GM12878 (cell line): ENCODE data around the gene CDHR2. TPM values are rescaled to one million over a fixed set of nuclear protein-coding genes. Genes with fewer than 3 reads are reported as not detected.

Experiments
- ATAC-seq: fragments of 200-7000 bp; cut with Tn5 transposase; 3 replicates; pipeline ENCODE4 v1.9.1; 2020; ENCODE audit warnings: mild to moderate bottlenecking, moderate library complexity
- BruUV-seq: library from RNA; stranded (reverse); fragments of 400-500 nt; replicated peaks from 2 replicates; lab custom pipeline; 2021; lab: Mats Ljungman, UMichigan
- CTCF ChIA-PET: fragments of 300-600 bp; sonication (Branson Sonifier 250); formaldehyde crosslinking; extraction: SDS; loops from one replicate; lab custom pipeline; 2021; ENCODE audit warnings: inconsistent platforms; lab: Yijun Ruan, JAX
- POLR2A ChIA-PET: fragments of 350-600 bp; formaldehyde crosslinking; extraction: SDS; loops from one replicate; lab custom pipeline; 2021; ENCODE audit warnings: inconsistent platforms; lab: Charles Lee
- RAD21 ChIA-PET: fragments of 300-600 bp; sonication (Branson Sonifier 250); formaldehyde crosslinking; loops from one replicate; lab custom pipeline; 2023; ENCODE audit warnings: antibody characterized with exemption; ENCODE audit not compliant: unreplicated experiment; lab: Charles Lee
- SMC1A ChIA-PET: fragments of 300-600 bp; sonication (Branson Sonifier 250); formaldehyde crosslinking; loops from one replicate; lab custom pipeline; 2023; ENCODE audit not compliant: unreplicated experiment, uncharacterized antibody; lab: Charles Lee
- DNase-seq: peaks from one replicate; pipeline ENCODE4 v3.0.0-alpha.2; 2011; ENCODE audit warnings: low read depth, low spot score
- FAIRE-seq: peaks from 3 replicates; lab custom pipeline; 2011; peaks lifted over from hg19 to GRCh38; lab: Jason Lieb, UNC
- H2AFZ ChIP-seq: 2 replicates; pipeline ENCODE4 v1.6.0; 2011; ENCODE audit warnings: low read depth, low read length, control low read depth; ENCODE audit not compliant: control insufficient read depth
- H3K27ac ChIP-seq: 2 replicates; pipeline ENCODE4 v1.5.1; 2011; ENCODE audit warnings: control low read depth; ENCODE audit not compliant: control insufficient read depth, insufficient read depth
- H3K27me3 ChIP-seq, 2 experiments: replicated peaks in 1 of 2; 2 replicates each; pipeline versions ENCODE4 v1.6.0 to v1.6.1; 2011; ENCODE audit warnings: low read length in 1 of 2; ENCODE audit not compliant: control insufficient read depth in 2 of 2, insufficient read depth in 2 of 2
- H3K36me3 ChIP-seq, 2 experiments: 2 replicates each; pipeline ENCODE4 v1.5.1; 2011; ENCODE audit warnings: low read length in 1 of 2; ENCODE audit not compliant: control insufficient read depth in 2 of 2, insufficient read depth in 2 of 2
- H3K4me1 ChIP-seq: 2 replicates; pipeline ENCODE4 v1.6.1; 2011; ENCODE audit warnings: mild to moderate bottlenecking, low read length, moderate library complexity, mixed read lengths; ENCODE audit not compliant: control insufficient read depth, insufficient read depth
- H3K4me2 ChIP-seq: 2 replicates; pipeline ENCODE4 v1.6.0; 2011; ENCODE audit warnings: control low read depth; ENCODE audit not compliant: control insufficient read depth, insufficient read depth
- H3K4me3 ChIP-seq: fragments of 200-600 bp; sonication (generic); 2 replicates; pipeline ENCODE4 v1.5.1; 2016
- H3K79me2 ChIP-seq: 2 replicates; pipeline ENCODE4 v1.6.0; 2011; ENCODE audit warnings: low read length; ENCODE audit not compliant: control insufficient read depth, insufficient read depth
- H3K9ac ChIP-seq: 2 replicates; pipeline ENCODE4 v1.8.0; 2011; ENCODE audit warnings: low read length, control low read depth, mixed read lengths; ENCODE audit not compliant: control insufficient read depth, insufficient read depth
- H3K9me3 ChIP-seq: replicated peaks from 3 replicates; pipeline ENCODE4 v1.5.1; 2011; ENCODE audit warnings: mild to moderate bottlenecking, low read length; ENCODE audit not compliant: control insufficient read depth, insufficient read depth
- H4K20me1 ChIP-seq: 2 replicates; pipeline ENCODE4 v1.6.0; 2011; ENCODE audit not compliant: control insufficient read depth, insufficient read depth
- EGR1 ChIP-seq, 2 experiments: IDR thresholded peaks; 1 replicate in 1 of 2; 2 replicates in 1 of 2; pipeline ENCODE4 v1.6.1; 2011 to 2012; ENCODE audit warnings: low read depth in 2 of 2, low read length in 2 of 2, borderline replicate concordance in 1 of 2, mild to moderate bottlenecking in 1 of 2, moderate library complexity in 1 of 2
- SPI1 ChIP-seq: IDR thresholded peaks from 2 replicates; pipeline ENCODE4 v1.6.1; 2011; ENCODE audit warnings: low read depth, mild to moderate bottlenecking, low read length, moderate library complexity, borderline replicate concordance; ENCODE audit not compliant: insufficient read depth
- SUZ12 ChIP-seq: fragments of 200-600 bp; sonication (generic); IDR thresholded peaks from one replicate; pipeline ENCODE4 v1.6.1; 2018; ENCODE audit warnings: antibody characterized with exemption, mild to moderate bottlenecking; ENCODE audit not compliant: unreplicated experiment
- WGBS: methylation state at CpG from one replicate; pipeline ENCODE4 v1.1.6; 2016; ENCODE audit warnings: low lambda C conversion rate; ENCODE audit not compliant: insufficient replicate concordance, insufficient coverage; ENCODE audit errors: missing lambda C conversion rate; 5-methylcytosine and 5-hydroxymethylcytosine counted together
- in situ Hi-C: fragments of 300-500 bp; cut with MboI; formaldehyde crosslinking; loops from 9 replicates; pipeline ENCODE4 v1.14.3; 2018; ENCODE audit warnings: mixed read lengths
- intact Hi-C: fragments of 100-400 bp; cut with micrococcal nuclease; formaldehyde crosslinking; loops from one replicate; pipeline ENCODE4 v1.14.2; 2022; ENCODE audit not compliant: unreplicated experiment
- polyA plus RNA-seq, 11 experiments: library from polyadenylated mRNA; depleted of rRNA in 4 of 11; unstranded in 6 of 11; stranded (reverse) in 5 of 11; fragments of >200 nt; fragmentation: Nextera tagmentation in 4 of 11; fragmentation: Illumina TruSeq in 1 of 11; extraction: Ambion mirVana in 4 of 11; extraction: Trizol in 1 of 11; gene quantifications; 1 replicate in 1 of 11; 2 replicates in 10 of 11; pipeline versions ENCODE4 v1.2.1 to v1.2.3, GENCODE V29; 2011 to 2016; ENCODE audit warnings: inconsistent platforms in 2 of 11, missing spikeins in 2 of 11, low read depth in 1 of 11
- total RNA-seq, 4 experiments: library from RNA; depleted of rRNA in 3 of 4; stranded (reverse); fragments of >200 nt in 3 of 4; fragmentation: Illumina TruSeq in 1 of 4; extraction: Trizol in 1 of 4; gene quantifications; 2 replicates each; pipeline versions ENCODE4 v1.2.1 to v1.2.3, GENCODE V29; 2013 to 2021

CDHR2 gene
- total and polyA plus RNA-seq, 10 of the 15 experiments (the other 5 are each of a cell fraction or from before 2014, with no cell fraction given): 0.03 to 0.46 (median 0.06) TPM; not detected in 5

DNA sequence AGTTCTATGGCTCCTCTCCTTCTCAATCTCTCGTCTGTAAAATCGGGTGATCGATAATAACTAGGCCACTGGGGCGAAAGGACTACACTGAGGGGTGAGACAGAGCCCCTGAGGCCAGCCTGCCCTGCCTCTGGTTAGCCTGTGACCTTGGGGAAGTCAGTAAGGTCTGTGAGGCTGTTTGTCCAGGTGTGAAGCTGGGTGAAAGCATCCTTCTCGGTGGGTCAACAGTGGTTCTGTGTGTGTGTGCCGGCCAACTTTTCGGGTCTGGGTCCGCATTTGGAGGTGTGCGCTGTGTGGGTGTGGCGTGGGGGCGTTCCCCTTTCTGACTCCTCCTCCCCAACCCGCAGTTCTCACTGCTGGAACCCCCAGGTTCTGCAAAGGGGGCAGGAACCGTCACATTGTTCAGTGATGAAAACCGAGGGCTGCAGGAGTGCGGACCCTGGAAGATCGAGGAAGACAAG lies 7.0 kb upstream of the CDHR2 start:
- no peaks in the 10 kb centered on the region for H3K27me3 ChIP-seq
- no peaks in the 10 kb centered on the region for H4K20me1 ChIP-seq
- RAD21 ChIA-PET: interaction anchor here (1.4 to 2.4 kb wide), 3 partner anchors 8 to 126 kb away, joined by 3 to 17 read pairs (median 5); partner anchors contain the start of gene CLTB
- 0 out of 2 replicates have a peak, but pooled peaks cover 1% of the 10 kb centered on the region for H3K79me2 ChIP-seq
- SMC1A ChIA-PET: interaction anchor here (1.0 to 1.7 kb wide), 2 partner anchors 8 to 92 kb away, joined by 5 to 7 read pairs; no protein-coding TSS in a partner anchor
- TF ChIP-seq EGR1 (IDR thresholded peaks at IDR 0.05; ENCODE audit: borderline replicate concordance in 1 of 2, low read depth in 2 of 2, low read length in 2 of 2): 0 out of 3 replicates have a peak, but pooled peaks of 1 of the 2 experiments have one; percentile 31
- peak; percentile 38; the same call in 1 of the 2 replicates for TF ChIP-seq SPI1
- no peak for TF ChIP-seq SUZ12
- FAIRE-seq (peak; percentile 31), ATAC-seq (peak; percentile 16), DNase-seq (no peak)
- H3K27ac ChIP-seq: peak overlapping the region; percentile 50; the same call in 1 of the 2 replicates
- peak overlapping the region; percentile 82 for H3K4me2 ChIP-seq
- POLR2A ChIA-PET: no interaction called here
- H3K4me1 ChIP-seq: peaks cover 17% of the 10 kb centered on the region
- in situ Hi-C loops: no loop called here
- peak overlapping the region; percentile 67 for H2AFZ ChIP-seq
- H3K4me3 ChIP-seq: peak overlapping the region; percentile 88
- CTCF ChIA-PET: interaction anchor here (0.7 to 2.7 kb wide), 6 partner anchors 8 to 180 kb away, joined by 3 to 18 read pairs (median 4); partner anchors contain the start of genes CLTB and KIAA1191
- no TSS peak for BruUV-seq
- intact Hi-C loops: no loop called here
- H3K36me3 ChIP-seq: no peaks in the 10 kb centered on the region
- 8% methylated on average over 16 of the region's 16 CpGs for WGBS
- peak overlapping the region; percentile 57; the same call in 1 of the 2 replicates for H3K9ac ChIP-seq
- H3K9me3 ChIP-seq: no peaks in the 10 kb centered on the region
